GM06990 (cell line): Measurements from ENCODE around the gene ANO1.

Experiments
- DNase-seq: peaks from one replicate; pipeline ENCODE4 v3.0.0-alpha.2; 2011; ENCODE audit not compliant: insufficient read length; ENCODE audit errors: extremely low read depth
- H3K27me3 ChIP-seq: replicated peaks from 2 replicates; pipeline ENCODE4 v1.6.0; 2011; ENCODE audit warnings: low read length; ENCODE audit not compliant: control insufficient read depth, insufficient read depth
- H3K36me3 ChIP-seq: 2 replicates; pipeline ENCODE4 v1.5.1; 2011; ENCODE audit warnings: low read length; ENCODE audit not compliant: control insufficient read depth, insufficient read depth
- H3K4me3 ChIP-seq: replicated peaks from 2 replicates; pipeline ENCODE4 v1.5.1; 2011; ENCODE audit warnings: low read depth, mild to moderate bottlenecking, control low read depth, low read length
- CTCF ChIP-seq: IDR thresholded peaks from 2 replicates; pipeline ENCODE4 v1.5.1; 2011; ENCODE audit warnings: low read length, control low read depth, mild to moderate bottlenecking, inconsistent platforms; ENCODE audit not compliant: insufficient read depth, poor library complexity, severe bottlenecking

ANO1 gene

DNA sequence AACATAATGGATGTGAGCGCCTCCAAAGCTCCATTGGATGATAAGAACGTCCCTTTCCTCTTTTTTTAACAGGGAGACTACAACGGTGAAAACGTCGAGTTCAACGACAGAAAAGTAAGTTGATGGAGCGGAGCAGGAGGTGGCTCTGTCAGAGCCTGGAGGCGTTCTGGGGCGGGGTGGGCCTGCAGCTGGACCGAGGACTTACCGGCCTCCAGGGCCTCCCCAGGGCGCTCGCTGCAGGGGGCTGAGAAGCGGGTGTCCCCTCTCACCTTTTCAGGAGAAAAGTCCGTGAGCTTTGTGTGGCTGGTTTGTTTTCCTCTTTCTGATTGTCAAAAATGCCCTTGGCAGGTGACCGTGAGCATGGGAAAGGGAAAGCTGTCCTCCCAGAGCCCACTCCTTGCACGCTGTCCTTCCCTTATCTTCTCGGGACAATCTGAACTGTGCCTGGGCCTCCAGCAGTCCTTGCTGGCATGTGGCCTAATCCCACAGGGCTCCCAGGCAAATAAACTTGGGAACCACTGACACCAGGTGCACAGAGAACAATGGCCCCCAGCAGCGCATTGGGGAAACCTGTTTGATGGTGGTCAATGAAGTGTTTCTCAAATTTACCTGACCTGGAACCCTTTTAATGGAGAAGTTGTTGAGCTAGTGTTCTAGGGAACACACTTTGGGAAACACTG lies 38.4 kb downstream of the ANO1 start:
- H3K27me3 ChIP-seq = no peaks in the 10 kb centered on the region; the same call in 1 of the 2 replicates
- no peak for TF ChIP-seq CTCF
- H3K4me3 ChIP-seq = no peak overlapping the region
- H3K36me3 ChIP-seq = no peaks in the 10 kb centered on the region
- no peak for DNase-seq

DNA sequence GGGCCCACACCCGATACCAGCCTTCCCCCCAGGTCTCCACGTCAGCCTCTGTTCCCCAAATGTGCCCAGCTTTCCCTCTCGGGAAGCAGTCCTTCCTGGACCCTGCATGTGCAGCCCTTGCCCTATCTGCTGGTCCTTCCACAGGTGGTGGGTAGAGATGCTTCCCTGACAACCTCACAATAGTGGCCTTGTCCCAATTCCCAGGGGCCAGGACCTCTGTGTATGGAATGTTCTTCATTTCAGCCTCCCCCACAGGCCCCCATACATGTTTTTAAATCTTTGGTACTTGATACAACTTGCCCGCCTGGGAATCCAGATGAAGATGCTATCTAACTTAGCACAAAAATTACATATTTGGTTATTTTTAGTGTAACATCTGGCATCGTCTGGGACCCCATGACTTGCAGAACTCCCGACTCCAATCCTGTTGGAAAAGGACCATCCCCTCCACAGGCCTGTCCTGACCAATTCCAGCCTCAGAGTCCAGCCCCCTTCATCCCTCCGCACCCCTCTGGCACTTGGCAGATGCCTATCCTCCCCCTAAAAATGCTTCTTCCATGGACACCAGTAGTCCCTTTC lies 39.5 kb downstream of the ANO1 start:
- H3K4me3 ChIP-seq = no peak overlapping the region
- DNase-seq = no peak
- H3K36me3 ChIP-seq = no peaks in the 10 kb centered on the region
- H3K27me3 ChIP-seq = no peaks in the 10 kb centered on the region; the same call in 1 of the 2 replicates
- no peak for TF ChIP-seq CTCF

DNA sequence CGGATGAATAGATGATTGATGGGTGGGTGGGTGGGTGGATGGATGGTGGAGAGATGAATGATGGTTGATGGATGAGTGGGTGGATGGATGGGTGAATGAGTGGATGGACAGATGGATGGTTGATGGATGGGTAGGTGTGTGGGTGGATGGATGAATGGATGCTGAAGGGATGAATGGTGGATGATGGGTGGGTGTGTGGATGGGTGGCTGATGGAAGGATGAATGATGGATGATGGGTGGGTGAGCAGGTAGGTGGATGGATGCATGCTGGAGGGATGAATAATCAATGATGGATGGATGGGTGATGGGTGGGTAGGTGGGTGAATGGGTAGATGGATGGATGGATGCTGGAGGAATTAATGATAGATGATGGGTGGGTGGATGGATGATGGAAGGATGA lies 40.5 kb downstream of the ANO1 start:
- no peak for TF ChIP-seq CTCF
- no peak for DNase-seq
- no peak overlapping the region for H3K4me3 ChIP-seq
- H3K27me3 ChIP-seq = no peaks in the 10 kb centered on the region; the same call in 1 of the 2 replicates
- no peaks in the 10 kb centered on the region for H3K36me3 ChIP-seq

DNA sequence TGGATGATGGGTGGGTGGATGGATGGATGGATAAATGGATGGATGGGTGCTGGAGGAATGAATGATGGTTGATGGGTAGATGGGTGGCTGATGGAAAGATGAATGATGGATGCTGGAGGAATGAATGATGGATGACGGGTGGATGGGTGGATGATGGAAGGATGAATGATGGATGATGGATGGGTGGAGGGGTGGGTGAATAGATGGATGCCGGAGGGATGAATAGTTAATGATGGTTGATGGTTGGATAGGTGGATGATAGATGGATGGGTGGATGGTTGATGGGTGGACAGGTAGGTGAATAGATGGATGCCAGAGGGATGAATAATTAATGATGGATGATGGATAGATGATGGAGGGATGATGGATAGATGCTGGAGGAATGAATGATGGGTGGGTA lies 41.4 kb downstream of the ANO1 start:
- DNase-seq = no peak
- no peak for TF ChIP-seq CTCF
- H3K4me3 ChIP-seq = no peak overlapping the region
- no peaks in the 10 kb centered on the region for H3K36me3 ChIP-seq
- H3K27me3 ChIP-seq = no peaks in the 10 kb centered on the region; the same call in 1 of the 2 replicates

DNA sequence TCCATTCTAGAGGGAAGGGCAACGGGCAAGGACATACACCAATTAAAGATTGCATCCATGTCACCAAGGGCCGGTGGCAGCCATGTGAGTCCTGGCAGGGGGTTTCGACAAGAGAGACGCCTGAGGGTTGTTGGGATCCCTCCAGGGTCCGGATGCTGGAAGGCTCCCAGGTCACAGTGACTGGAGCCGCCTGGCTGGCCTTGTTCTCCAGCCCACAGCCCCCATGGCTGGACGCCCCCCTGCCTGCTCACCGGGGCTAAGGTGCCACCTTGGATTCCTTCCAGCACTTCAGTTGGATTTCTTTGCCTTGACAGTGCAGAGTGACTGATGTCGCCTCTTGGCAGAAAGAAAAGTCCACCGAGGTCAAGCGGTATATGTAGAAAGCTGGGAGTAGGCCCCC lies 42.6 kb downstream of the ANO1 start:
- Histone ChIP-seq H3K36me3 (no peaks in the 10 kb centered on the region), H3K27me3 (no peaks in the 10 kb centered on the region; the same call in 1 of the 2 replicates), H3K4me3 (no peak overlapping the region)
- no peak for TF ChIP-seq CTCF
- DNase-seq = no peak
